SK-N-SH treated with all-trans-retinoic acid at 6 μM for 48 hours (cell line): ENCODE data around the gene ANO5.

Experiments used
- ARNTL ChIP-seq: fragments of 450-650 bp; formaldehyde crosslinking; IDR thresholded peaks from 2 replicates; pipeline ENCODE4 v1.5.0; 2020; ENCODE audit warnings: low read depth, mild to moderate bottlenecking, moderate library complexity, borderline replicate concordance
- BACH2 ChIP-seq: fragments of 250-450 bp; sonication (Bioruptor Pico); IDR thresholded peaks from 2 replicates; pipeline ENCODE4 v1.9.0; 2021; ENCODE audit warnings: mild to moderate bottlenecking, borderline replicate concordance
- GLIS3 ChIP-seq: fragments of 250-450 bp; sonication (Bioruptor Pico); IDR thresholded peaks from 2 replicates; pipeline ENCODE4 v1.5.0; 2020; ENCODE audit warnings: mild to moderate bottlenecking, moderate library complexity
- RARB ChIP-seq: fragments of 250-450 bp; sonication (Bioruptor Pico); IDR thresholded peaks from 2 replicates; pipeline ENCODE4 v1.8.0; 2021; ENCODE audit warnings: mild to moderate bottlenecking, moderate library complexity
- TCF4 ChIP-seq: fragments of 250-450 bp; sonication (Bioruptor Pico); IDR thresholded peaks from 2 replicates; pipeline ENCODE4 v1.8.0; 2021; ENCODE audit warnings: mild to moderate bottlenecking, moderate library complexity, borderline replicate concordance
- TOX ChIP-seq: fragments of 250-450 bp; sonication (Bioruptor Pico); IDR thresholded peaks from 2 replicates; pipeline ENCODE4 v1.8.0; 2021; ENCODE audit warnings: mild to moderate bottlenecking, moderate library complexity, borderline replicate concordance
- ZC3H10 ChIP-seq: fragments of 250-450 bp; sonication (Bioruptor Pico); IDR thresholded peaks from 2 replicates; pipeline ENCODE4 v1.5.1; 2021; ENCODE audit warnings: mild to moderate bottlenecking, moderate library complexity
- ZFP3 ChIP-seq: fragments of 250-450 bp; sonication (Bioruptor Pico); IDR thresholded peaks from 2 replicates; pipeline ENCODE4 v1.5.0; 2020; ENCODE audit warnings: mild to moderate bottlenecking, moderate library complexity
- ZNF565 ChIP-seq: fragments of 450-650 bp; formaldehyde crosslinking; conservative IDR thresholded peaks from 2 replicates; pipeline ENCODE4 v1.5.0; 2020; ENCODE audit warnings: low read depth, mild to moderate bottlenecking, moderate library complexity
- TF ChIP-seq, protein P1 (sequence below): fragments of 250-450 bp; sonication (Bioruptor Pico); IDR thresholded peaks from 2 replicates; pipeline ENCODE4 v1.8.0; 2020; ENCODE audit warnings: mild to moderate bottlenecking, moderate library complexity, borderline replicate concordance
- TF ChIP-seq, protein P2 (sequence below): fragments of 250-450 bp; sonication (Bioruptor Pico); IDR thresholded peaks from 2 replicates; pipeline ENCODE4 v1.5.1; 2021; ENCODE audit warnings: mild to moderate bottlenecking, moderate library complexity
- TF ChIP-seq, protein P3 (sequence below): fragments of 250-450 bp; sonication (Bioruptor Pico); IDR thresholded peaks from 2 replicates; pipeline ENCODE4 v1.5.1; 2020; ENCODE audit warnings: low read depth, mild to moderate bottlenecking, moderate library complexity

DNA sequence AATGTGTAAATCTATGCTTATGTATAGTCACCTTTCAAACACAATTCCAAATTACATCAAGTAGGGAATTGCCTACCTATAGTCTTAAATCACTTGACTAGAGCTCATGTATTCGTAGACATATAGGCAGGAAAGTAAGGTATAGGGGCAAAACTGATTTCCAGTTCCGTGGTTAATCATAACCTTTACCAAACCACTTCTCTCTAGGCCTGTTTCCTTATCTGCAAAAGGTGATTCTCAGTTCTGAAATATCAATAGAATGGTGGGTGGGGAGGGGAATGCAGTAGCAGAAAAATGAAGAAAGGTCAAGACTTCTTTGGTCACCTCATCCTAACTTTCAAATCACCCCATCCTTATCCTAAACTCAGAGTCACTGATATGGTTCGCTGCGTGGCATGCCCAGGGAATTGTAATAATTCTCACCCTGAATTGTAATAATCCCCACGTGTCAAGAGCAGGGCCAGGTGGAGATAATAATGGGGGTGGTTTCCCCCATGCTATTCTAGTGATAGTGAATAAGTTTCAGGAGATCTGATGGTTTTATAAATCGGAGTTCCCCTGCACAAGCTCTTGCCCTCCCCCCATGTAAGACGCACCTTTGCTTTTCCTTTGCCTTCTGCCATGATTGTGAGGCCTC is 1.9 kb upstream of the ANO5 start:
- TF ChIP-seq BACH2 = no peak
- no peak for TF ChIP-seq ZFP3
- TF ChIP-seq, protein P1, sequence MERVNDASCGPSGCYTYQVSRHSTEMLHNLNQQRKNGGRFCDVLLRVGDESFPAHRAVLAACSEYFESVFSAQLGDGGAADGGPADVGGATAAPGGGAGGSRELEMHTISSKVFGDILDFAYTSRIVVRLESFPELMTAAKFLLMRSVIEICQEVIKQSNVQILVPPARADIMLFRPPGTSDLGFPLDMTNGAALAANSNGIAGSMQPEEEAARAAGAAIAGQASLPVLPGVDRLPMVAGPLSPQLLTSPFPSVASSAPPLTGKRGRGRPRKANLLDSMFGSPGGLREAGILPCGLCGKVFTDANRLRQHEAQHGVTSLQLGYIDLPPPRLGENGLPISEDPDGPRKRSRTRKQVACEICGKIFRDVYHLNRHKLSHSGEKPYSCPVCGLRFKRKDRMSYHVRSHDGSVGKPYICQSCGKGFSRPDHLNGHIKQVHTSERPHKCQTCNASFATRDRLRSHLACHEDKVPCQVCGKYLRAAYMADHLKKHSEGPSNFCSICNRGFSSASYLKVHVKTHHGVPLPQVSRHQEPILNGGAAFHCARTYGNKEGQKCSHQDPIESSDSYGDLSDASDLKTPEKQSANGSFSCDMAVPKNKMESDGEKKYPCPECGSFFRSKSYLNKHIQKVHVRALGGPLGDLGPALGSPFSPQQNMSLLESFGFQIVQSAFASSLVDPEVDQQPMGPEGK (CRISPR knock-in tag) = no peak
- no peak for TF ChIP-seq ZNF565
- TF ChIP-seq, protein P2, sequence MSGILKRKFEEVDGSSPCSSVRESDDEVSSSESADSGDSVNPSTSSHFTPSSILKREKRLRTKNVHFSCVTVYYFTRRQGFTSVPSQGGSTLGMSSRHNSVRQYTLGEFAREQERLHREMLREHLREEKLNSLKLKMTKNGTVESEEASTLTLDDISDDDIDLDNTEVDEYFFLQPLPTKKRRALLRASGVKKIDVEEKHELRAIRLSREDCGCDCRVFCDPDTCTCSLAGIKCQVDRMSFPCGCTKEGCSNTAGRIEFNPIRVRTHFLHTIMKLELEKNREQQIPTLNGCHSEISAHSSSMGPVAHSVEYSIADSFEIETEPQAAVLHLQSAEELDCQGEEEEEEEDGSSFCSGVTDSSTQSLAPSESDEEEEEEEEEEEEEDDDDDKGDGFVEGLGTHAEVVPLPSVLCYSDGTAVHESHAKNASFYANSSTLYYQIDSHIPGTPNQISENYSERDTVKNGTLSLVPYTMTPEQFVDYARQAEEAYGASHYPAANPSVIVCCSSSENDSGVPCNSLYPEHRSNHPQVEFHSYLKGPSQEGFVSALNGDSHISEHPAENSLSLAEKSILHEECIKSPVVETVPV (CRISPR knock-in tag) = no peak
- TF ChIP-seq, protein P3, sequence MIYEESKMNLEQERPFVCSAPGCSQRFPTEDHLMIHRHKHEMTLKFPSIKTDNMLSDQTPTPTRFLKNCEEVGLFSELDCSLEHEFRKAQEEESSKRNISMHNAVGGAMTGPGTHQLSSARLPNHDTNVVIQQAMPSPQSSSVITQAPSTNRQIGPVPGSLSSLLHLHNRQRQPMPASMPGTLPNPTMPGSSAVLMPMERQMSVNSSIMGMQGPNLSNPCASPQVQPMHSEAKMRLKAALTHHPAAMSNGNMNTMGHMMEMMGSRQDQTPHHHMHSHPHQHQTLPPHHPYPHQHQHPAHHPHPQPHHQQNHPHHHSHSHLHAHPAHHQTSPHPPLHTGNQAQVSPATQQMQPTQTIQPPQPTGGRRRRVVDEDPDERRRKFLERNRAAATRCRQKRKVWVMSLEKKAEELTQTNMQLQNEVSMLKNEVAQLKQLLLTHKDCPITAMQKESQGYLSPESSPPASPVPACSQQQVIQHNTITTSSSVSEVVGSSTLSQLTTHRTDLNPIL (CRISPR knock-in tag) = no peak
- no peak for TF ChIP-seq RARB (CRISPR knock-in tag)
- no peak for TF ChIP-seq TCF4
- no peak for TF ChIP-seq ZC3H10 (CRISPR knock-in tag)
- no peak for TF ChIP-seq TOX
- TF ChIP-seq ARNTL (CRISPR knock-in tag) = no peak
- TF ChIP-seq GLIS3 (CRISPR knock-in tag) = no peak
